Measurements from ENCODE around the gene SLC45A1. TPM values are rescaled to one million over a fixed set of nuclear protein-coding genes. Genes with fewer than 3 reads are reported as not detected.

Gene SLC45A1
- total and polyA plus RNA-seq, 12 donors: 0.53 to 4.1 (median 1.6) TPM

DNA sequence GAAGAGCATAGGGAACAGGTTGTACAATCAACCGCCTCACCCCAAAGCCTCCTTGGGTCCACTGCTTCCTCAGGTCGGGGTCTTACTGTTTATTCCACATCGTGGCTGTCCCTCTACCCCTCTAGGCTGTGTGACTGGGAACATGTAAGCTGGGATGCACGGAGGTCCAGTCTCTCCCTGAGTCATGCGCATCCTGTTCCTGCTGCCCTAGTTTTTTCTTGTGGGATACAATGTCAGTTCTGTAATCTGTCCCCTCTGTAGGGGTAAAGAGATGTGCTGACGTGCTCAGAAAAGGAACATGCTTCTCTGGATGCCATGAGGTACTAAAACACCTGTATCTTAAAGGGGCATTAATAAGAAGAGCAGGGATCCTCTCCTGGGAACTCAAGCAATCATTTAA lies 66.2 kb downstream of the SLC45A1 start:
- no peak for TF ChIP-seq CTCF (IDR thresholded peaks at IDR 0.05)
- peak overlapping the region in 7 of 10 donors; percentile 0 to 81 (median 35) for H3K27ac ChIP-seq
- no peaks in the 10 kb centered on the region for H3K27me3 ChIP-seq
- peaks cover 20 to 96% (median 86%) of the 10 kb centered on the region in 9 donors for H3K4me1 ChIP-seq
- intact Hi-C loops (cut with DNase I): no loop called here
- H3K9me3 ChIP-seq: no peaks in the 10 kb centered on the region
- 58 to 63% methylated on average over 6 of the region's 6 CpGs for WGBS, 2 donors
- DNase-seq (no peak), ATAC-seq (peak in 5 of 8 donors; percentile 9 to 34 (median 19))
- peaks cover 0 to 40% (median 0%) of the 10 kb centered on the region in 9 donors for H3K36me3 ChIP-seq
- H3K4me3 ChIP-seq: no peak overlapping the region

- Histone ChIP-seq H3K9me3 (no peaks in the 10 kb centered on the region), H3K4me3 (no peak overlapping the region), H3K27me3 (no peaks in the 10 kb centered on the region), H3K36me3 (peaks cover 0 to 41% (median 0%) of the 10 kb centered on the region in 9 donors), H3K27ac (peak overlapping the region in 7 of 10 donors; percentile 0 to 81 (median 37)), H3K4me1 (peaks cover 15 to 96% (median 84%) of the 10 kb centered on the region in 9 donors)
- TF ChIP-seq CTCF (IDR thresholded peaks at IDR 0.05): no peak
- 52 to 64% methylated on average over 2 of the region's 2 CpGs for WGBS, 2 donors
- peak in 5 of 8 donors; percentile 33 to 43 (median 38) for ATAC-seq
- intact Hi-C loops (cut with DNase I): no loop called here
- DNase-seq: no peak
Observed at GRCh38 chr1:8384577-8384976, 66.7 kb downstream of the SLC45A1 start.

DNA sequence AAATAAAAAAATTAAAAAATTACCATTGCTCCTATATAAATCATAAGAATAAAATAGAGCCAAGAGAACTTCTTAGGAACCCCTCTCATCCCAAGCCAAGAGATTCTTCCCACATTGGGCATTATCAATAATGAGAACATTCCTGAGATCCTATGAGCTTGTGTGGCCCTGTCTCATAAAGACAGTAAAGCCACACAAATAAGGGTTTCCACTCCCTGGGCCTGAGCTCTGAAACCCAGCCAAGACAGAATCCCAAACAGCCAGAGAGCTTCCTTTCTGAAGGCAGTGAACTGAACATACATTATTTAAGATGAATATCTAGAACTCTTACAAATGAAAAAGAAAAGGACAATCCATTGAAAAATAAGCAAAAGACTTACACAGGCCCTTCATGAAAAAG lies 68.3 kb downstream of the SLC45A1 start:
- no peak for DNase-seq
- H3K4me3 ChIP-seq: no peak overlapping the region
- ATAC-seq: no peak
- no peaks in the 10 kb centered on the region for H3K27me3 ChIP-seq
- intact Hi-C loops (cut with DNase I): no loop called here
- H3K9me3 ChIP-seq: no peaks in the 10 kb centered on the region
- peaks cover 0 to 33% (median 0%) of the 10 kb centered on the region in 9 donors for H3K36me3 ChIP-seq
- no peak overlapping the region for H3K27ac ChIP-seq
- H3K4me1 ChIP-seq: peaks cover 5 to 96% (median 84%) of the 10 kb centered on the region in 9 donors
- no peak for TF ChIP-seq CTCF (IDR thresholded peaks at IDR 0.05)

GRCh38 chr1:8388732-8389562 lies 71.0 kb downstream of the SLC45A1 start:
- intact Hi-C loops (cut with DNase I): no loop called here

More at GRCh38 chr1:8388732-8389562, 71.0 kb downstream of the SLC45A1 start:
- no peaks in the 10 kb centered on the region for H3K9me3 ChIP-seq
- DNase-seq (no peak), ATAC-seq (no peak)
- WGBS, 2 donors: 81 to 87% methylated on average over 12 of the region's 12 CpGs
- H3K4me3 ChIP-seq: no peak overlapping the region
- peaks cover 0 to 93% (median 81%) of the 10 kb centered on the region in 9 donors for H3K4me1 ChIP-seq
- no peak for TF ChIP-seq CTCF (IDR thresholded peaks at IDR 0.05)
- H3K36me3 ChIP-seq: peaks cover 0 to 46% (median 11%) of the 10 kb centered on the region in 9 donors
- no peaks in the 10 kb centered on the region for H3K27me3 ChIP-seq
- peak overlapping the region in 1 of 10 donors; percentile 12 for H3K27ac ChIP-seq
